GM10847 (cell line): ENCODE data around the gene ABLIM3.

Experiments used
- POLR2A ChIP-seq: IDR thresholded peaks from 2 replicates; pipeline ENCODE4 v1.6.1; 2011; ENCODE audit not compliant: insufficient read length; ENCODE audit errors: extremely low read depth

Gene ABLIM3

DNA sequence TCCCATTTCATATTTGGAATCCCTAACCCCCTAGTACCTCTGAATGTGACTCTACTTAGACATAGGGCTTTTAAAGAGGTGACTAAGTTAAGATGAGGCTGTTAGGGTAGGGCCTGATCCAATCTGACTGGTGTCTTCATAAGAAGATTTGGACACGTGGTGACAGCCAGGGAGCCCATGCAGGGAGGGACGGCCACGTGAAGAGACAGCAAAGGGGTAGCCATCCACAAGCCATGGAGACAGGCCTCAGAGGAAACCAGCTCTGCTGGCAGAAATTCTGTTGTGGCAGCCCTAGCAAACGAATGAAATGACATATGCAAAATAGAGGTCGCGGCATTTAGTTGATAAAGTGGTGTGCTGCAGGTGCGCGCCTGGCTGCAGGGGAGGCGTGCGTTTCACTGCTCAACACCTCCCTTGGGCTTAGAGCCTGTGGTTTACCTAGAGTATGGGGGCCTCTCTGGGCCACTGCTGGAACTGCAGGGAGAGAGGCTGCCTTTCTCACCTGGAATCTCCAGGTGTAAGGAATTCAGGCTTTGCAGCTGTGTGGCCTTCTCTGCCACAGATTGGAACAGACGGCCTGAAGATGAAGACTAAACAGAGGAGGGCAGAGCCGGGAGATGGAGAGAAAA, 123.3 kb downstream of the ABLIM3 start:
- no peak for TF ChIP-seq POLR2A

DNA sequence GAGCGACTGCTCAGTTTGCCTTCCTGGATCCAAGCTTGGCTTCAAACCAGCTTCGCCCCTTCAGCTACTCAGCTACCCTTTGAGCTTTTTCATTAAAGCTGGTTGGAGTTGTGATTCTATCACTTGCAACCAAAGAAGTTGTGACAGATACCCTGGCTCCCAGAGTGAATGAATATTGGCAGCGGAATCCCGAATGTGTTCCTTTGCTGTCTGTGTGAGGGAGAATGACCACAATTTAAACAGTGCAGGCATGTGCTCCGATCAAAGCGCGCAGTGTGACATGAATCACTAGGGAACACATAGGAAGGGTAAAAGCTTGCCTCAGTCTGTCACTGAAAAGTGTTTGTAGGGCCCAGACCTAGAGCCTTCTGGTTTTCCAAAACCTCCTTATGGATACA, 123.8 kb downstream of the ABLIM3 start:
- no peak for TF ChIP-seq POLR2A

DNA sequence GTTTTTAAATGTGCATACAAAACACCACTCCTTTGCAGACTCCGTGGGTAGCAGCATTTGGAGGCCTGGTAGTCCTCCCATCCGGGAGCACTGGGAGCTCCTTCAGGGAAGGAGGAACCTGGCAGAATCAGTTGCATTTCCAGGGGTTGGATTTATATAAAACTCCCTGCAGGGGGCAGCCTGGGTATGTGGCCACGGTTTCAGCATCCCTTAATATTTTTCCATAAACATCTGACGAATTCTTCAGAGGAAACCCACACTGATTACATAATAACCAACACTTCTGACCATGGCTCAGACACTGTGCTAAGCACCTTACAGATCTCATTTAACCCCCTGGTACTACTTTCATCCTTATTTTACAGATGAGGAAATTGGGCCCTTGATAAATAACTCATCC, 124.3 kb downstream of the ABLIM3 start:
- TF ChIP-seq POLR2A = no peak

DNA sequence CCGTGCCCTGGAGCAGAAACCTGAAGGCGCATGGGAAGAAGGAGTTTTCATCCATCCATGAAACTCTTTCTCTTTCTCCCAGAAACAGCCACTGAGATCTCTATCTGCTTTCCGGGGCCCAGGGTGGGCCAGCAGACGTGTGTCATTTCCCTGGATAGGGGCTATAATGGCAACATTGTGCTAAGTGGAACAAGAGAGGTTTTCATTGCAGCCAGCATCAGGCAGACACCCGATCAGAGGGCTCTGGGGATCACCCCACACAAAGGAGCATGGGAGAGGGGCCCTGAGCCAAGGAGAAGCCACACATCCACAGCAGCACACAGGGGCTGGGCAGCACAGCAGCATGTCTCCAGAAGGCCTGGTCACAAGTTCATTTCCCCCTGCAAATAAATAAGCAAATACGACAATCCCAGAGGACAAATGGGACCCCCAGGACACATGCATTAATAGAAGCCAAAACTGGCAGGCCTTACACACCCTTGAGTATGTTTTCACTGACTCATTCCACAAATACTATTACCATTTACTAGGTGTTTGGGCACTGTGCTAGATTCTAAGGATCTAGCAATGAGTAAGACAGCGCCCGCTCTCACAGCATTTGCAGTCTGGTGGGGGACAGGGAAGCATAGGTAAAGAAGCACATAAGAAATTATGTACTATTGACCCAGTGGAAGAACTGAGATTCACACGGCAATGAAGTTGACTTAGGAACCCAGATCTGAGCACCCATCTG, 126.1 kb downstream of the ABLIM3 start:
- no peak for TF ChIP-seq POLR2A

DNA sequence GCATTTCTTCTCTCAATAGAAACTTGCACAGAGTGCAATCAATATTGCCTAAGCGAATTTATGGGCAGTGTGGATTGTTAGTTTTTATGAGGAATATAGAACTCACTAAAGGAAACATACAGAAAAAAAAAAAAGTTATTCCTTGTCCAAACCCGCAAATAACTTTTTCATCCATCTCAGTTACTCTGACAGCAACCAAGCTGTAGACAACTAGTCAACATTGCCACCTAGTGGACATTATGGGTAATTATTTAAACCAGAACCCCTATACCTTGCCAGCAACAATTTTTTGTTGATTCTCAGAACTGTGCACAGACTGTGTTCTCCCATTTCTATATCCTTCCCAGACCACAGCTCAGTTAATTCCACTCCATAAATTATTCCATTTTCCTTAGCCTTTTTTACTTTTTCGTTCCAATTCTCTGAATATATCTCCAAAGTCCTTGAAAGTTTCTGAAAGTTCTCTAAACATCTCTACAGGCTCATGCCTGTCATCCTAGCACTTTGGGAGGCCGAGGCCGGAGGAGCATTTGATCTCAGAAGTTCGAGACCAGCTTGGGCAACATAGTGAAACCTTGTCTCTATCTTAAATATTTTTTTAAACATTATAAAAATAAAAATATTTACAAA, 127.8 kb downstream of the ABLIM3 start:
- no peak for TF ChIP-seq POLR2A

DNA sequence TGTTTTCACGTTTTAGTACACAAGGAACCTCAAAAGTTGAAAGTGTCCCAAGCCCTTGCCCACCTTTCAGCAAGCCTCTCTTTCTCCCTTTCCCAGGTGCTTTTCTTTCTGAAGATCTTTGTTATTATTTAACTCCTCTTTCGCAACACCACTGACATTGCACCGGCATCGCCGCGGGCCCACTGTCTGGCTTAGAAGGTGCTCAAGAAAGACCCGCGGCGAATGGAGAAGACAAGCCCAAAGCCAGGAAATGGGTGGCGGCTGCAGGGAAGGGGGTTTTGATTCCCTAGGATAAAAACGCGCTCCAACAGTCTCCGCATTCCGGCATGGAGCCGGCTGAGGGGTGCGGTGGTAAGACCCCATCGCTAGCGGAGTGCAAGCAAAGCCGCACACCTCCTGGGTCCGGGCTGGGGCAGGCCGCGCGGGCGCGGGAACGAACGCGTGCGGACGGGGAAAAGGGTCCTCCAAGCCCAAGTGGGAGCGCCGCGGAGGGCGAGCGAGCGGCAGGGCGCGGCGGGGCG, 130.0 kb downstream of the ABLIM3 start:
- TF ChIP-seq POLR2A = no peak

DNA sequence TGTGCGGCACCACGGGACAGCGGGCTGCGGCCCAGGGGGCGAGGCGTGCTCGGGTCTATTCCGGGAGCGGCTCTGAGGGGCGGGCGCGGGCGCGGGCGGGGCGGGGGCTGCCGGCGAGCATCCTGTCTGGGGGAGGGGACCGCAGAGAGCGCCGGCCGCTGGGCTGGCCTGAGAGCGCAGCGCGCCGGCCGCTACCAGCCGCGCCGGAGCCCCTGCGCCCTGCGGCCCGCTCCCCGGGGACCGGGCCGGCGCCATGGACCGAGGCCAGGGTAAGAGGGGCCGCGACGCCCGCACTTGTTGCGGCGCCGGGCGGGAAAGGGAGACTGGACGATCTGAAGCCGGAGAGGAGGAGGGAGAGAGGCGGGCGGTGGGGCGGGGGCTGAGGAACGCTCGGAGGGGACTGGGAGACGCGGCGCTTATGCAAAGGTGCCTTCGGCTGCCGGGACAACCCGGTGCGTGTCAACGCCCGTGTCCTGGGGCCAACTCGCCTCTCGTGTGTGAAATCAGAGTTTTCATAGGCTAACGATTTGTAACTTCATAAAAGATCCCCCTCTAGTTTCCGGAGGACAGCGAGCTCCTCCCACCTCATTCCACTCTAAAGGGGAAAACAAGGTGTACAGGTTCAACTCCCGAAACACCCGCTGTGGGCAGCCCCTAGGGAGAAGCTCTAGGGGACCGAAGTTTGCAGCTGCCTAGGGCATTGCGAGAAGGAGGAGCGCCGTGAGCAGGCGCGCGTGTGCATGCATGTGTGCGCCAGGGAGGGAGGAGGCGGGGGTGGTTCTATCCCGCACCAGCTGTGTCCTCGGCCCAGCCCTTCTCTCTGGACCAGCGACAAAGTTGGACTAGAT, 130.6 kb downstream of the ABLIM3 start, which contains the start of gene AFAP1L1:
TSS of gene AFAP1L1 (plus strand) at position 144 of the 848 bp plus-strand sequence. CDS start at position 254, 110 bp downstream.
- no peak for TF ChIP-seq POLR2A

DNA sequence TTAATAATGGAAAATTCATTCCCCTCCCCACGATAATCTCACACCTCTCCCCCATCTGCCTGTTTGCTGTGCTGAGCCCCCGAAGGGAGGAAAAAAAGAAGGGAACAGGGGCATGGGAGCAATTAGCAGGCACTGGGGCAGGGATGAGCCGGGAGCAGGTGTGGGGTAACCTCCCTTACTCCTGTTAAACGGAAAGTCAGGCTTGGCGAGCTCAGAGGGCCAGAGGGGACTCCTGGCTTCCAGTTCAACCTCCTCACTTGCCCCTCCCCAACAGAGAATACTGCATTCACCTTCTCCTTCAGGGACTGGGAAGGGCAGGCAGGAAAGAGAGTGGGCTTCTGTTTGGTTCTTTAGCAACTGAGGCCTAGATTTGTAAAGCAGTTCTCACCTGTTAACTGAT, 131.9 kb downstream of the ABLIM3 start:
- no peak for TF ChIP-seq POLR2A

DNA sequence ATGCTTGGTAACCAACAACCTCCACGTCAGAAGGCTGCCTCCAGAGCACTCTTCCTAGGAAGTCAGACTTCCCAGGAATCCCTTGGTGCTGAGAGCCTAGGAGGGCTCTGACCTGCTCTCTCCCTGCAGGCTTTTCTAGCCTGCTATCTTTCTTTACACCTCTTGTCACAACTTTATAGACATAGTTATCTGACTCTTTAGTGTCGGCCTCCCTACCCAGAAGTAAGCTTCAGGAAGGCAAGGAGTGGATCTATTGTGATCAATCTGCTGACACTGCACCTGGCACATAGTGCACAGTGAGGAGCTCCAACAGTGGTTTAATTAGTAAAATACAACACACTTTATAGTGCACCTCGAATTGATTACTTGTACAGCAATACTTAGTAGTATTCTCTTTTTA, 132.7 kb downstream of the ABLIM3 start:
- TF ChIP-seq POLR2A = no peak

DNA sequence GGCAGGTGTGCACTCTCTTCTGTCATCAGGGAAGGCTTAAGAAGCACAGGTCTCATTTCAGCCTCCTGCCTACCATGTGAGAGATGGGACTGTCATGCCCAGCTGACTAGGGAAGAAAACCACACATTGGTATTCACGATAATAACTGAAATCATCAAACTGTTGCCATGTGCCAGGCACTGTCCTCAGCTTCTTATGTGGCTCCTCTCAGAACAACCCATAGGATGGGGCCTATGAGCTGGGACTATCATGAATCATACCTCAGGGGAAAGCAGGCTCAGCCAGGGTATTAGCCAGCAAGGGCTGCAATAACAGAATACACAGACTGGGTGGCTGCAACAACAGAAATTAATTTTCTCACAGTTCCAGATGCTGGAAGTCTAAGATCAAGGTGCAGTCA, 133.6 kb downstream of the ABLIM3 start:
- TF ChIP-seq POLR2A = no peak

DNA sequence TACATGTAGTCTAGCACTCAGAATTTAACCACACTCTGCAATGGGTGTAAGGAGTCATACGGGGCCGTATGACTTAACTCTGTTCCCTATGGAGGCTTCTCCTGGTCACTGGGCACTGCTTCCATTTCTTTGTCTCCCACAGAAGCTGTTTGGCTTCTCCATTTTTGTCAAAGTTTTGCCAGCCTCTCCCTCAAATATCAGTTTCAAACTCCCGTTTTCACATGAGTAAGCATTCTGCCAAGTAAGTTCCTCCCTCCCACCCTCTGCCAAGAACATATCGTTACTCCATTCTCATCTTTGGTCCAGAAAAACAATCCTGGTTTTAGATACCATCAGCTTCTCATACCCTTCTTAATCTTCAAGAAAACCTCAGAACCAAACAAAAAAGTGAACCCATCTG, 136.5 kb downstream of the ABLIM3 start:
- TF ChIP-seq POLR2A = no peak

DNA sequence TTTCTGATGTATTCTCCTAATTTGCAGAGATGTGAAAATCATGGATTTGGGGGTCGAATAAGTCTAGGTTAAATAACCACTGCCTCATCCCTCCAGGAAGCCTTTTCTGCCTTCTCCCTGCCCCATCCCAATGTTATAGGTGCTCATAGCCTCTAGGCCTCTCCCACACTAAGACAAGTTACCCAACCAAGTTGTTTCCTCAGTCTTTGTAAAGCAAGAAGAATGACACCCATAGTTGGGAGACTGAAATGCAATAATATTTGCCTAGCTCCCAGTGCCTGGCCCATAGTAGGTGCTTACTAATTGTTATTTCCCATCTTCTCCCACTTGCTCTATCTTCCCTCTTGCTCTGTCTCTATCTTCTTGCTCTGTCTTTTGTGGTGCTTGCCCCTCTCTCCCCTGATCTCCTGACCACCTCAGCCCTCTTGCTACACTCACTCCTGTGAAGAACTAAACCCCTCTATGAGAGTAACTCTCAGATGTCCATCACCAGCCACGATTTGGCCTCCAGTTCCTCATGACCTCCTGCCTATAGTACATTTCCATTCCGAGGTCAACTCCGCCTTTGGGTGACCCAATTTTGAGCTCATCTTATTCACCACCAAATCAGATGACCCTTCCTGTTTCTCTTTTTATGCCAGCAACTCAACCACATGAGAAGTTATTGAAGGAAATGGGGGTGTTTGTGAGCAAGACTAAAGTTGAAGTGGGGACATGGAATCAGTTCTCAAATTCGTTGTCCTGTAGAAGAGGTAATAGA, 137.3 kb downstream of the ABLIM3 start:
- TF ChIP-seq POLR2A = no peak

DNA sequence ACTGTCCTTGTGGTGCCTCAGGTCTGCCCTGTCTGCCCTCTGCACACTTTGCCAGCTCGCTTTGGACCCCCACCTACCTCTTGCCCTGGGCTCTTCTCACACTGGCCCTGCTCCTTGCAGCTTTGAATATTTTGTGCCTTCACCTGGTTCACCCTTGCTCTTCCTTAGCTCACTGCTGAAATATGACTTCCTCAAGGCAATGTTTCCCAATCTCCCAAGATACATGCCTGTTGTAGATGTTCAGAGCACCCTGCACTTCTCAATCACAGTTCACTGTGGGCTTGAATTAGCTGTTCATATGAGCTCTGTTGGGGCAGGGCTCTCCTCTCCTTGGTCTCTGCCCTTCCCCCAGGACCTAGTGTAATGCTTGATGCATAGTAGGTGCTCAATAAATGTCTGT, 138.4 kb downstream of the ABLIM3 start:
- no peak for TF ChIP-seq POLR2A

DNA sequence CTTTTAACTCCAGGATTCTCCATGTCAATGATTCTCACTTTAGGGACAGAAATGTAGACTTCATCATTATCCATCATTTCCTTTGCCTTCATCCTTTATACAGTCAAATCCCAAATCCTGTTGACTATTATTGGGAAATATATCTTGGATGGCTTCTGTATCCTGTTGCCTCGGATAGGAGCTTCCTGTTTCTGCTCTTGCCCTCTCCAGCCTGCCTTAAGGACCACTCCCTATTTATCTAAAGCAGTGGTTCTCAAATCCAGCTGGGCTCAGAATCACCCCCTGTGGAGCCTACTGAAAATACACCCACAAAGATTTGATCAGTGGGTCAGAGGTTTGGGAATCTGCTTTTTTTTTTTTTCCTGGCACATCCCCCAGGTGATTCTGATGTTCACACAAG, 138.8 kb downstream of the ABLIM3 start:
- no peak for TF ChIP-seq POLR2A
